Breast epithelium (tissue), 3 donors: ENCODE results near the gene RIPOR1.

Source experiments
- CTCF ChIP-seq, 3 donors: fragments of 450-650 bp; IDR thresholded peaks; one replicate each; pipeline ENCODE4 v1.5.1; 2016 to 2017; ENCODE audit warnings: antibody characterized with exemption in 3 of 3, mild to moderate bottlenecking in 3 of 3, moderate library complexity in 3 of 3
- POLR2AphosphoS5 ChIP-seq, 3 donors: sonication (generic); formaldehyde crosslinking; IDR thresholded peaks; one replicate each; pipeline ENCODE4 v1.6.1; 2017; ENCODE audit warnings: antibody characterized with exemption in 3 of 3

- TF ChIP-seq POLR2AphosphoS5 (IDR thresholded peaks at IDR 0.05) (no peak), CTCF (IDR thresholded peaks at IDR 0.05) (no peak)
Observed at GRCh38 chr16:67580202-67580601, 51.6 kb downstream of the RIPOR1 start.
